MM.1S (cell line): ENCODE results near the gene DDIT4L.

Experiments
- EZH2 ChIP-seq: fragments of 300-600 bp; sonication (generic); optimal IDR thresholded peaks from 2 replicates; pipeline ENCODE3; 2017; ENCODE audit warnings: low read depth, mild to moderate bottlenecking, antibody characterized with exemption, low read length, mixed read lengths
- EZH2phosphoT487 ChIP-seq: fragments of 300-600 bp; sonication (generic); IDR thresholded peaks from 2 replicates; pipeline ENCODE4 v1.6.1; 2018; ENCODE audit warnings: antibody characterized with exemption, low read length
- TF ChIP-seq, protein P1 (sequence below): fragments of 300-600 bp; sonication (generic); IDR thresholded peaks from 2 replicates; pipeline ENCODE4 v1.5.1; 2016; ENCODE audit warnings: antibody characterized with exemption, low read length, mixed read lengths

GRCh38 chr4:100208964-100209363, 18.7 kb upstream of the DDIT4L start:
- TF ChIP-seq, protein P1, sequence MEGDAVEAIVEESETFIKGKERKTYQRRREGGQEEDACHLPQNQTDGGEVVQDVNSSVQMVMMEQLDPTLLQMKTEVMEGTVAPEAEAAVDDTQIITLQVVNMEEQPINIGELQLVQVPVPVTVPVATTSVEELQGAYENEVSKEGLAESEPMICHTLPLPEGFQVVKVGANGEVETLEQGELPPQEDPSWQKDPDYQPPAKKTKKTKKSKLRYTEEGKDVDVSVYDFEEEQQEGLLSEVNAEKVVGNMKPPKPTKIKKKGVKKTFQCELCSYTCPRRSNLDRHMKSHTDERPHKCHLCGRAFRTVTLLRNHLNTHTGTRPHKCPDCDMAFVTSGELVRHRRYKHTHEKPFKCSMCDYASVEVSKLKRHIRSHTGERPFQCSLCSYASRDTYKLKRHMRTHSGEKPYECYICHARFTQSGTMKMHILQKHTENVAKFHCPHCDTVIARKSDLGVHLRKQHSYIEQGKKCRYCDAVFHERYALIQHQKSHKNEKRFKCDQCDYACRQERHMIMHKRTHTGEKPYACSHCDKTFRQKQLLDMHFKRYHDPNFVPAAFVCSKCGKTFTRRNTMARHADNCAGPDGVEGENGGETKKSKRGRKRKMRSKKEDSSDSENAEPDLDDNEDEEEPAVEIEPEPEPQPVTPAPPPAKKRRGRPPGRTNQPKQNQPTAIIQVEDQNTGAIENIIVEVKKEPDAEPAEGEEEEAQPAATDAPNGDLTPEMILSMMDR: no peak
- TF ChIP-seq EZH2 (no peak), EZH2phosphoT487 (no peak)
